T-cell (primary cell): ENCODE data around the gene CDK5RAP2. TPM values are rescaled to one million over a fixed set of nuclear protein-coding genes. Genes with fewer than 3 reads are reported as not detected.

Experiments
- ATAC-seq, 4 experiments: fragments of 200-7000 bp in 3 of 4; fragments of 150-1000 bp in 1 of 4; cut with Tn5 transposase; replicated peaks in 1 of 4; 1 replicate in 3 of 4; 2 replicates in 1 of 4; pipeline ENCODE4 v1.10.0; 2021; ENCODE audit warnings: moderate library complexity in 3 of 4, mild to moderate bottlenecking in 2 of 4, moderate number of reproducible peaks in 1 of 4
- CTCF ChIA-PET, 2 donors: fragments of 300-600 bp; sonication (Branson Sonifier 250); formaldehyde crosslinking; loops; one replicate each; lab custom pipeline; 2022; ENCODE audit warnings: antibody characterized with exemption in 2 of 2; lab: Charles Lee
- POLR2A ChIA-PET, 2 donors: fragments of 300-600 bp; sonication (Branson Sonifier 250); formaldehyde crosslinking; loops; one replicate each; lab custom pipeline; 2022; ENCODE audit warnings: antibody characterized with exemption in 2 of 2; lab: Charles Lee
- DNase-seq, 35 experiments: peaks; one replicate each; pipeline versions ENCODE4 v3.0.0 to v3.0.0-alpha.2; 2013 to 2023
- H3K27ac ChIP-seq: one replicate; pipeline ENCODE4 v1.5.1; 2013; ENCODE audit warnings: low read length
- H3K27me3 ChIP-seq, 2 experiments: replicated peaks in 1 of 2; 1 replicate in 1 of 2; 2 replicates in 1 of 2; pipeline versions ENCODE4 v1.6.1 to v1.7.0; 2013; ENCODE audit warnings: low read length in 1 of 2, mixed read lengths in 1 of 2; ENCODE audit not compliant: control insufficient read depth in 2 of 2, insufficient read depth in 2 of 2; ENCODE audit errors: extremely low read depth in 1 of 2
- H3K36me3 ChIP-seq, 2 donors: 1 replicate in 1 of 2; 2 replicates in 1 of 2; pipeline versions ENCODE4 v1.6.1 to v1.7.0; 2013; ENCODE audit warnings: low read length in 1 of 2; ENCODE audit not compliant: control insufficient read depth in 2 of 2, insufficient read depth in 1 of 2; ENCODE audit errors: extremely low read depth in 1 of 2
- H3K4me1 ChIP-seq, 2 experiments: 1 replicate in 1 of 2; 2 replicates in 1 of 2; pipeline versions ENCODE4 v1.6.1 to v1.7.0; 2013; ENCODE audit warnings: low read length in 2 of 2, mixed read lengths in 1 of 2; ENCODE audit not compliant: insufficient read depth in 2 of 2, control insufficient read depth in 1 of 2; ENCODE audit errors: extremely low read depth in 1 of 2
- H3K4me3 ChIP-seq, 2 donors: 1 replicate in 1 of 2; 2 replicates in 1 of 2; pipeline versions ENCODE4 v1.5.1 to v1.7.0; 2013; ENCODE audit warnings: mild to moderate bottlenecking in 2 of 2, low read length in 1 of 2, moderate library complexity in 1 of 2; ENCODE audit not compliant: control insufficient read depth in 1 of 2; ENCODE audit errors: extremely low read depth in 1 of 2
- H3K9me3 ChIP-seq: 2 replicates; pipeline ENCODE4 v1.7.0; 2013
- H3K27ac Mint-ChIP-seq, 2 donors: one replicate each; pipeline ENCODE4 v1.8.0; 2020 to 2021; ENCODE audit warnings: mild to moderate bottlenecking in 2 of 2, mixed read lengths in 2 of 2
- H3K27me3 Mint-ChIP-seq, 2 donors: one replicate each; pipeline ENCODE4 v1.8.0; 2021 to 2022; ENCODE audit warnings: mixed read lengths in 2 of 2
- H3K36me3 Mint-ChIP-seq: one replicate; pipeline ENCODE4 v1.8.0; 2021; ENCODE audit warnings: mixed read lengths
- H3K4me1 Mint-ChIP-seq, 3 donors: one replicate each; pipeline ENCODE4 v1.8.0; 2020 to 2022; ENCODE audit warnings: mixed read lengths in 3 of 3, mild to moderate bottlenecking in 1 of 3
- H3K4me3 Mint-ChIP-seq, 3 donors: one replicate each; pipeline ENCODE4 v1.8.0; 2020 to 2022; ENCODE audit warnings: mild to moderate bottlenecking in 3 of 3, mixed read lengths in 3 of 3, moderate library complexity in 3 of 3
- H3K9me3 Mint-ChIP-seq, 3 donors: one replicate each; pipeline ENCODE4 v1.8.0; 2020 to 2022; ENCODE audit warnings: mixed read lengths in 3 of 3
- WGBS: methylation state at CpG from one replicate; pipeline ENCODE4 v1.1.5; 2013; ENCODE audit warnings: missing lambda C conversion rate; ENCODE audit not compliant: insufficient coverage; 5-methylcytosine and 5-hydroxymethylcytosine counted together
- total RNA-seq, 35 experiments: library from RNA in 6 of 35; stranded (reverse) in 6 of 35; fragments of 120-200 nt in 1 of 35; gene quantifications; one replicate each; pipeline versions ENCODE4 v1.2.1 to v1.2.4 and lab custom pipeline; 2013 to 2026

CDK5RAP2 gene
- total RNA-seq, 5 donors from 2014 or later (not counting 1 experiment from before 2014, with no cell fraction given), result 66.3 to 79.8 (median 73.9) TPM

DNA sequence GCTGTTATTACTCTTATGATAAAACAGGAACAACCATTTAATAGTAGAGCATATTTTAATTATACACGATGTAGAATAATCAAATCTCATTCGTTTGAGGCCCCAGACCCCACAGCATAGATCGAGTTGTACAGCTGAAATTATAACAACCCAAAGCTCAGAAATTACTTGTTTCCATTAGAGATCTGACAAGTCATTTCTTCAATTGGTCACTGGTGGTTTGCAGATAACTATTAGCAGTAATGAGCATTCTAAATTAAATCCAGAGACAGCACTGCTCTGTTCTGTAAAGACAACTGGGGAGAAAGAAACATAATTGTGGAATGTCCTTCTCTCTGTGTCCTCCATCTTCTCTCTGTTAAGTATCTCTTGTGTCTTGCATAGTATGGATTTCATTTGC lies 12.9 kb downstream of the CDK5RAP2 start:
- DNase-seq (no peak), ATAC-seq (no peak)
- WGBS, result no CpG with 5 or more reads among the region's 3 CpGs
- Mint-ChIP-seq H3K36me3 (peaks cover 76% of the 10 kb centered on the region), H3K4me1 (peaks cover 10 to 26% (median 16%) of the 10 kb centered on the region in 3 donors), H3K9me3 (no peaks in the 10 kb centered on the region), H3K27ac (no peak overlapping the region), H3K27me3 (no peaks in the 10 kb centered on the region), H3K4me3 (no peak overlapping the region)
- no peak overlapping the region for H3K27ac ChIP-seq
- no peaks in the 10 kb centered on the region for H3K9me3 ChIP-seq
- no peaks in the 10 kb centered on the region for H3K27me3 ChIP-seq
- no peaks in the 10 kb centered on the region for H3K4me1 ChIP-seq
- CTCF ChIA-PET, result no interaction called here
- no peak overlapping the region for H3K4me3 ChIP-seq
- peaks cover 19 to 88% of the 10 kb centered on the region in 2 donors for H3K36me3 ChIP-seq
- POLR2A ChIA-PET, result no interaction called here

DNA sequence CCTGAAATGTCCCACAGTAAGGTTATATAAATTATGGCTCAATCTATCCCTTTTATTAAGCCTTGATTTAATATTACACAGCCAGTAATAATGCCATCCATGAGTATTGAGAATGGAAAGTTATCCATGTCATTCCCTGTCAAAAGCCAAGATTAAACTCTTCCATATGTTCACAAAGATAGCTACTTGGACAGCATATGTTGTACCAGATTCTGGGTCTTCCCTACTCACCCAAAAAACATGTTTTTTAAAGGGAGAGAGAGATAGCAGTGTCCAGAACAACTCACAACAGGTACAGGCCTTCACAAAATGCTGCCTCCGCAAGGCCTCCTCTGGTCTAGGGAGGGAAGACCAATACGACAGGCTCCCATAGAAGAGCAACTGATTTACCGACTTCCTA lies 15.4 kb downstream of the CDK5RAP2 start:
- ATAC-seq, result no peak
- Mint-ChIP-seq H3K27me3 (no peaks in the 10 kb centered on the region), H3K27ac (no peak overlapping the region), H3K4me3 (no peak overlapping the region), H3K9me3 (no peaks in the 10 kb centered on the region), H3K4me1 (peaks cover 14 to 31% (median 22%) of the 10 kb centered on the region in 3 donors), H3K36me3 (peaks cover 67% of the 10 kb centered on the region)
- POLR2A ChIA-PET, result no interaction called here
- CTCF ChIA-PET, result interaction anchor here in 1 of 2 donors (0.6 to 0.7 kb wide), 2 partner anchors 753 to 1569 kb away, joined by 3 to 4 read pairs; no protein-coding TSS in a partner anchor
- no peaks in the 10 kb centered on the region for H3K27me3 ChIP-seq
- no peak overlapping the region for H3K27ac ChIP-seq
- no peak for DNase-seq
- H3K4me1 ChIP-seq, result no peaks in the 10 kb centered on the region
- no peaks in the 10 kb centered on the region for H3K9me3 ChIP-seq
- H3K4me3 ChIP-seq, result no peak overlapping the region
- peaks cover 16 to 74% of the 10 kb centered on the region in 2 donors for H3K36me3 ChIP-seq
- WGBS, result no CpG with 5 or more reads among the region's 3 CpGs

DNA sequence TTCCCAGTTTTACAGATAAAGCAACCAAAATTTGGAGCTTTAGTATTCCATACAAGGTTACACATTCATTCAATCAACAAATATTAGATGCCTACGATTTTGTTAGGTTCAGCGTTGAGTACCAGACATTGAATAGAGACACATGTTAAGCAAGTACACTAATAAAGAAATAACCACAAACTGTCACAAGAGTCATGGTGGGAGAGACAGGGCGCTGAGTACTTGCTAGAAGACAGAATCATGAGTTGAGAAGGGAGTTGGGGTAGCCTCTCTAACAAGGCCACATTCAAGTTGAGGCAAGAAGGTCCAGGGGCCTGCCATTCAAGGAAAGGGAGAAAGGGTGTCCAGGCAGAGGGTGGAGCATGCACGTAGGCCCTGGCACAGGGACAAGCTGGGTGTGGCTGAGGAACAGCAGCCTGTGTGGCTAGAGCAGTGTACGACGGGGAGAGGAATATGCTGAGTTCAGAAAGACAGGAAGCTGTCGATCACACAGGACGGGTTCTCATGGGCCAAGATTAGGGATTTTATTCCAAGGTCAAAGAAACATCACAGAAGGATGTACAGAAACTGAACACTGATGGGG lies 17.0 kb downstream of the CDK5RAP2 start:
- no peaks in the 10 kb centered on the region for H3K4me1 ChIP-seq
- no peaks in the 10 kb centered on the region for H3K27me3 ChIP-seq
- peaks cover 61% of the 10 kb centered on the region for H3K36me3 Mint-ChIP-seq
- peaks cover 8 to 64% of the 10 kb centered on the region in 2 donors for H3K36me3 ChIP-seq
- H3K4me1 Mint-ChIP-seq, result peaks cover 17 to 30% (median 27%) of the 10 kb centered on the region in 3 donors
- POLR2A ChIA-PET, result no interaction called here
- H3K27ac ChIP-seq, result no peak overlapping the region
- DNase-seq (no peak), ATAC-seq (no peak)
- H3K27me3 Mint-ChIP-seq, result no peaks in the 10 kb centered on the region
- H3K9me3 Mint-ChIP-seq, result no peaks in the 10 kb centered on the region
- no peak overlapping the region for H3K4me3 ChIP-seq
- CTCF ChIA-PET, result no interaction called here
- no peak overlapping the region for H3K4me3 Mint-ChIP-seq
- no peaks in the 10 kb centered on the region for H3K9me3 ChIP-seq
- no peak overlapping the region for H3K27ac Mint-ChIP-seq
- 90% methylated on average over 5 of the region's 8 CpGs for WGBS

DNA sequence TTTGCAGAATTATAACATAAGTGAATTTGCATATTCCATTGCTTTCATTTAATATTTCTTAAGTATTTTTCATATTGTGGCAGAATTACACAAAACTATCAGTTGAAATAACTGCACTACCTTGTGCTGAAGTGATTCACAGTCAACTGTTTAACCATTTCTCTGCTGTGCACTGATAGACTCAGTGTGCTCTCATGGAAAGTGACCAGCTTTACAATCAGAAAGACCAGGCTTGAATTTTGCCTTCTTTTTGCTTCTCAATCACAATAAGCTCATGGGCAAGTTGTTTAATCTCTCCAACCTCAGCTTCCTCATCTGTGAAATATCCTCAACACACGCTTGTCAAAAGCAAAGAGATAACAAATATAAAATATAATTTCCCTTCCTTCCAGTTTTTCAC lies 18.3 kb downstream of the CDK5RAP2 start:
- Histone ChIP-seq H3K4me3 (no peak overlapping the region), H3K27ac (no peak overlapping the region), H3K9me3 (no peaks in the 10 kb centered on the region), H3K4me1 (no peaks in the 10 kb centered on the region), H3K27me3 (no peaks in the 10 kb centered on the region), H3K36me3 (peaks cover 7 to 58% of the 10 kb centered on the region in 2 donors)
- CTCF ChIA-PET, result no interaction called here
- H3K27ac Mint-ChIP-seq, result no peak overlapping the region
- POLR2A ChIA-PET, result no interaction called here
- H3K4me3 Mint-ChIP-seq, result no peak overlapping the region
- no peaks in the 10 kb centered on the region for H3K27me3 Mint-ChIP-seq
- no peaks in the 10 kb centered on the region for H3K9me3 Mint-ChIP-seq
- H3K36me3 Mint-ChIP-seq, result peaks cover 56% of the 10 kb centered on the region
- no peak for ATAC-seq
- H3K4me1 Mint-ChIP-seq, result peaks cover 17 to 33% (median 30%) of the 10 kb centered on the region in 3 donors
- WGBS, result no CpG with 5 or more reads among the region's 1 CpG
- no peak for DNase-seq

DNA sequence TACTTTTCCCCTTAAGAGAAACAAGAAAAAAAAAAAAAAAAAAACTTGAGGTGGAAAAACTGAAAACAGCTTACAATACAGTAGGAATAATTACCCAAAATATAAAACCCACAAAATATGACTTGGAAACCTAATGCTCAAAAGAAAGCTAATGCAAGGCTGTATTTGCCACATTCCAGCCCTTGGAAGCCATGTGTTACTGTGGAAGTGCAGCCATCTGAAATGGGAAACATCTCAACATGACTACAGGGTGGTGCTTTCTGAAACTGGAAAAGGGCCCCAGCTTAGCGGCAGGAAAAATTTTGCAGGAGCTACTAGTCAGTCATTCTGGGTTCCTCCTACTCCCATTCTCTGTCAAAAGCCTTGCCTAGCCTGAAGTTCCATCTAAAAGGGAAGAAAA lies 20.4 kb downstream of the CDK5RAP2 start:
- H3K4me1 ChIP-seq, result no peaks in the 10 kb centered on the region
- no peaks in the 10 kb centered on the region for H3K9me3 ChIP-seq
- Mint-ChIP-seq H3K4me3 (no peak overlapping the region), H3K27ac (no peak overlapping the region), H3K9me3 (no peaks in the 10 kb centered on the region), H3K27me3 (no peaks in the 10 kb centered on the region), H3K36me3 (peaks cover 49% of the 10 kb centered on the region), H3K4me1 (peaks cover 20 to 23% (median 21%) of the 10 kb centered on the region in 3 donors)
- peaks cover 7 to 47% of the 10 kb centered on the region in 2 donors for H3K36me3 ChIP-seq
- POLR2A ChIA-PET, result no interaction called here
- H3K27ac ChIP-seq, result no peak overlapping the region
- no peak overlapping the region for H3K4me3 ChIP-seq
- WGBS, result 100% methylated on average over 1 of the region's 1 CpG
- DNase-seq (no peak), ATAC-seq (no peak)
- H3K27me3 ChIP-seq, result no peaks in the 10 kb centered on the region
- CTCF ChIA-PET, result interaction anchor here in 1 of 2 donors (0.7 kb wide), 1 partner anchor 685 kb away, joined by 7 read pairs; no protein-coding TSS in a partner anchor

DNA sequence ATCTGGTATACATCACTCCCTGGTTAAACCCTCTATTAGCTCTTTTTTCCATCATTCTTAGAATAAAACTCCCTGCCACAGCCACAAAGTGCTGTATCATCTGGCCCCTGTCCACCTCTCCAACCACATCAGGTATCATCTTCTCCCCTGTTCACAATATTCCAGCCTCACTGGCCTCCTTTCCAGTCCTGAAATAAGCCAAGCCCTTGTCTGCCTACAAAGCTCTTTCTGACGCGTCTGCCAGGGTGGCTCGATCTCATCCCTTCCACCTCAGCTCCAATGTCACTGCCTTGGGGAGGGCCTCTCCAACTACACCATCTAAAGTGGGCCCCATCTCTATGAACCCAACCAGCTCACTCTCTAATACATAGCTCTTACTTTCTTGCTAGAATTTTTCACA lies 21.5 kb downstream of the CDK5RAP2 start:
- 93% methylated on average over 3 of the region's 3 CpGs for WGBS
- CTCF ChIA-PET, result no interaction called here
- H3K4me1 ChIP-seq, result no peaks in the 10 kb centered on the region

More for the DNA sequence above, 21.5 kb downstream of the CDK5RAP2 start:
- Histone ChIP-seq H3K27ac (no peak overlapping the region), H3K4me3 (no peak overlapping the region), H3K36me3 (peaks cover 3 to 38% of the 10 kb centered on the region in 2 donors), H3K9me3 (no peaks in the 10 kb centered on the region), H3K27me3 (no peaks in the 10 kb centered on the region)
- Mint-ChIP-seq H3K4me1 (peaks cover 20 to 24% (median 21%) of the 10 kb centered on the region in 3 donors), H3K4me3 (no peak overlapping the region), H3K27me3 (no peaks in the 10 kb centered on the region), H3K9me3 (no peaks in the 10 kb centered on the region), H3K36me3 (peaks cover 48% of the 10 kb centered on the region), H3K27ac (no peak overlapping the region)
- POLR2A ChIA-PET, result no interaction called here
- ATAC-seq (no peak), DNase-seq (no peak)
